Measurements from ENCODE around the gene NPR1.
"Not testable (repeated sequence)": the region's sequence is repeated elsewhere in the genome, so short reads cannot be mapped to it uniquely, and the experiment has no call there.

Gene NPR1

GRCh38 chr1:153649863-153650235 lies 28.6 kb upstream of the NPR1 start:
- no peak for DNase-seq

GRCh38 chr1:153651771-153652170 lies 26.7 kb upstream of the NPR1 start:
- no peak for DNase-seq

- DNase-seq, result no peak
These were observed 25.5 kb upstream of the NPR1 start for GRCh38 chr1:153652805-153653500.

- no peak for DNase-seq
These were observed 23.2 kb upstream of the NPR1 start for GRCh38 chr1:153655333-153655732.

- peak; percentile 86 for DNase-seq
These were observed 19.9 kb upstream of the NPR1 start, which contains the start of gene SNAPIN for GRCh38 chr1:153658400-153659174. Gene SNAPIN (plus strand): TSS chr1:153658703. CDS start chr1:153658744, 41 bp downstream.

- DNase-seq, result no peak
These were observed 19.3 kb upstream of the NPR1 start for GRCh38 chr1:153659175-153659534.

- no peak for DNase-seq
These were observed 18.8 kb upstream of the NPR1 start for GRCh38 chr1:153659656-153660055.

- DNase-seq, result no peak
These were observed 17.3 kb upstream of the NPR1 start for GRCh38 chr1:153661111-153661708.

- no peak for DNase-seq
These were observed 16.2 kb upstream of the NPR1 start for GRCh38 chr1:153662269-153662668.

GRCh38 chr1:153663211-153663610 lies 15.3 kb upstream of the NPR1 start:
- DNase-seq, result no peak

- no peak for DNase-seq
These were observed 11.0 kb upstream of the NPR1 start for GRCh38 chr1:153667439-153667838.

- not testable (repeated sequence) for DNase-seq
These were observed 9.8 kb upstream of the NPR1 start for GRCh38 chr1:153668672-153669071.

GRCh38 chr1:153669606-153670005 lies 8.9 kb upstream of the NPR1 start:
- DNase-seq, result no peak

GRCh38 chr1:153670257-153670858 lies 8.1 kb upstream of the NPR1 start:
- peak; percentile 28 for DNase-seq

- DNase-seq, result peak; percentile 93
These were observed 7.4 kb upstream of the NPR1 start, which contains the start of gene ILF2 for GRCh38 chr1:153670859-153671627. Gene ILF2 (minus strand): TSS chr1:153670993. CDS start chr1:153670922, 71 bp downstream.

- DNase-seq, result peak; percentile 42
These were observed 6.7 kb upstream of the NPR1 start for GRCh38 chr1:153671628-153672353.

- no peak for DNase-seq
These were observed 5.0 kb upstream of the NPR1 start for GRCh38 chr1:153673511-153673910.

- peak; percentile 37 for DNase-seq
These were observed 570 bp upstream of the NPR1 start for GRCh38 chr1:153677718-153678518.

- peak; percentile 23 for DNase-seq
These were observed 1.0 kb downstream of the NPR1 start for GRCh38 chr1:153679337-153680119.

- DNase-seq, result no peak
These were observed 1.6 kb downstream of the NPR1 start for GRCh38 chr1:153680120-153680403.

All from stimulated activated CD4-positive, alpha-beta T cell treated with anti-CD3 and anti-CD28 coated beads, Interleukin-12 subunit alpha, Interleukin-12 subunit beta, amount 100 ng/mL, for 4 hours (primary cell).